Measurements from ENCODE around the gene C11orf52. TPM values are rescaled to one million over a fixed set of nuclear protein-coding genes. Genes with fewer than 3 reads are reported as not detected.
"Not testable (repeated sequence)": the region's sequence is repeated elsewhere in the genome, so short reads cannot be mapped to it uniquely, and the experiment has no call there.

The C11orf52 gene, protein sequence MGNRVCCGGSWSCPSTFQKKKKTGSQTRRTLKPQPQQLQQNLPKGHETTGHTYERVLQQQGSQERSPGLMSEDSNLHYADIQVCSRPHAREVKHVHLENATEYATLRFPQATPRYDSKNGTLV
- total RNA-seq (2014; rRNA removed; shearing (Covaris generic); ENCODE audit: low replicate concordance) = not detected in 2 replicates

GRCh38 chr11:111918390-111919256 is at the start of gene C11orf52:
Gene C11orf52 (plus strand): TSS chr11:111918913. CDS start chr11:111918973, 60 bp downstream.
- no peaks in the 10 kb centered on the region for H3K36me3 ChIP-seq
- no peak for DNase-seq
- no peaks in the 10 kb centered on the region for H3K27me3 ChIP-seq
- H3K4me3 ChIP-seq = no peak within 1 kb of the TSS
- H3K9me3 ChIP-seq = no peaks in the 10 kb centered on the region

DNA sequence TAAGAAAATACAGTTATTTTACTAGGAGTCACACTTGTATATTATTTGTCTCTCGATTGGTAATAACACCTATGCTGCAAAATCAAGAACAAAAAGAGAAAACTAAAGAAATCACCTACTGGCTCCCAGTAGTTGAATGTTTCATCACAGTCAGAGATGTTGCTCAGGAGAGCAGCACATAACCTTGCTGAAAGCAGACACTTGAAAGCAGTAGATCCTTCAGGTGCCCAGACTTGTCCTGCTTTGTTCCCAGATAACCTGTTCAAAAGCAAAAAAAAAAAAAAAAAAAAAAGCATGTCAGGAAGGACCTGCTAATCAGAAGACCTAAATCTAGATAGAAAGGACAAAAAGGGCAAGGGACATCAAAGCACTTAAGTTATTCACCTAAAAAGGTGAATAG is 48.6 kb upstream of the C11orf52 start:
- Histone ChIP-seq H3K9me3 (no peaks in the 10 kb centered on the region), H3K4me3 (peak overlapping the region; percentile 97), H3K36me3 (peaks cover 15% of the 10 kb centered on the region), H3K27me3 (no peaks in the 10 kb centered on the region)
- DNase-seq = no peak

DNA sequence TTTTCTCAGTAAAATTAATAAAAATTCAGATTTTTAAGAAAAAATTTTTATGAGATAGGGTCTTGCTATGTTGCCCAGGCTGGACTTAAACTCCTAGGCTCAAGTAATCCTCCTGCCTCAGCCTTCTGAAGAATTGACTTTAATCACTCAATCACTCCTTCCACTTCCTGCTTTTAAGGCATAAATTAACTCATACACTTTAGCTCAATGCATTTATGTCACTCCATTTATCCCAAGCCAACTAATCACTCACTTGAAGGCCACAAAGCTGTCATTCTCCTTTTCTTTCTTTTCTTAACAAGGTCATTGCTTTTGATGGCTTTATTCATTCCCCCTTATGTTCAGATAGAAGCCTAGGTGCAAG is 48.2 kb upstream of the C11orf52 start:
- Histone ChIP-seq H3K4me3 (peak overlapping the region; percentile 97), H3K36me3 (peaks cover 13% of the 10 kb centered on the region), H3K27me3 (no peaks in the 10 kb centered on the region), H3K9me3 (no peaks in the 10 kb centered on the region)
- no peak for DNase-seq

- Histone ChIP-seq H3K4me3 (peak within 1 kb of the TSS; percentile 97), H3K36me3 (peaks cover 13% of the 10 kb centered on the region), H3K9me3 (no peaks in the 10 kb centered on the region), H3K27me3 (no peaks in the 10 kb centered on the region)
- DNase-seq = peak; percentile 86
Measured at GRCh38 chr11:111870886-111871692, 47.6 kb upstream of the C11orf52 start, which contains the start of gene ALG9. Gene ALG9 (minus strand): TSS chr11:111871581. CDS start chr11:111871482, 99 bp downstream.

DNA sequence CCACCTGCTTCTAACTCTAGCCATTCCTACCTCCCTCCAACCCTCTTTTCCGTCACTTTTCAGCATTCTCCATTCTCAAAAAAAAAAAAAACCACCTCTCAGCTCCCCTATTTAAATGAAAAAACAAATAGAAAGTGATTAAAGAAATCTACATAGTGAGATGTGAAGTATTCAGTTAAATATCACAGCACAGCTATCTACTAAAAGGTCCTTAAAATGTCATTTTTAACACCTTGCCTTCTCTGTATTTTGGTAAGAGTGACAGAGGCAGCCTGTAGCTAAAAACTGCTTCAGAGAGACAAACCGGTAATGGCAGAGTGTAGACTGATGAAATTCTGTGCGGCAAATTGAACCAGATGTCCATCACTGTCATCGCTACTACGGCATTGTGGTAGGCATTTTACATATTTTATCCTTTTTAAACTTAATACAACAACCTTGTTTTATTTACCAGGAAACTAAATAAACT is 47.0 kb upstream of the C11orf52 start:
- Histone ChIP-seq H3K9me3 (no peaks in the 10 kb centered on the region), H3K4me3 (peak overlapping the region; percentile 97), H3K36me3 (peaks cover 13% of the 10 kb centered on the region), H3K27me3 (no peaks in the 10 kb centered on the region)
- DNase-seq = no peak

DNA sequence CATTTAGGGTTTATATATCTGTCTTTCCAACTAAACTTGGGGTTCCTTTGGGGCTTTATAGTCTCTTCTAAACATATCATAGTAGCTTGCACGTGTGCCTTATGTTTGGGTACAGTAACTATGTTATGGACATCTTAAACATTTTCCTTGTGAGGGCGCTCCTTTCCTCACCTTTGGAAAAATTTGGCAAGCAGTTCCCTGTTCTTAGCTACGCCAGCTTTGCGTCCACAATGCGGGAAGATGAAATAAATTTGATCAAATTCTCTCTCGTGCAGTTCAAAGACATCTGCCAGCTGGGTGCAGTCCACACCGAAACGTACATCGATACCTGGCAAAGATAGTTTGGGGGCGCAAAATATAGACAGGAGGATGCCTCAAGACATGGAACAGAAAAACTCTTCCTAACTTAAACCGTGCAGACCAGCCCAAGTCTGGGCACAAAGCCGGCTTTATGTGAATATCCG is 40.3 kb upstream of the C11orf52 start:
- no peak for DNase-seq
- H3K4me3 ChIP-seq = peak overlapping the region; percentile 62
- H3K27me3 ChIP-seq = no peaks in the 10 kb centered on the region
- H3K36me3 ChIP-seq = no peaks in the 10 kb centered on the region
- H3K9me3 ChIP-seq = no peaks in the 10 kb centered on the region

DNA sequence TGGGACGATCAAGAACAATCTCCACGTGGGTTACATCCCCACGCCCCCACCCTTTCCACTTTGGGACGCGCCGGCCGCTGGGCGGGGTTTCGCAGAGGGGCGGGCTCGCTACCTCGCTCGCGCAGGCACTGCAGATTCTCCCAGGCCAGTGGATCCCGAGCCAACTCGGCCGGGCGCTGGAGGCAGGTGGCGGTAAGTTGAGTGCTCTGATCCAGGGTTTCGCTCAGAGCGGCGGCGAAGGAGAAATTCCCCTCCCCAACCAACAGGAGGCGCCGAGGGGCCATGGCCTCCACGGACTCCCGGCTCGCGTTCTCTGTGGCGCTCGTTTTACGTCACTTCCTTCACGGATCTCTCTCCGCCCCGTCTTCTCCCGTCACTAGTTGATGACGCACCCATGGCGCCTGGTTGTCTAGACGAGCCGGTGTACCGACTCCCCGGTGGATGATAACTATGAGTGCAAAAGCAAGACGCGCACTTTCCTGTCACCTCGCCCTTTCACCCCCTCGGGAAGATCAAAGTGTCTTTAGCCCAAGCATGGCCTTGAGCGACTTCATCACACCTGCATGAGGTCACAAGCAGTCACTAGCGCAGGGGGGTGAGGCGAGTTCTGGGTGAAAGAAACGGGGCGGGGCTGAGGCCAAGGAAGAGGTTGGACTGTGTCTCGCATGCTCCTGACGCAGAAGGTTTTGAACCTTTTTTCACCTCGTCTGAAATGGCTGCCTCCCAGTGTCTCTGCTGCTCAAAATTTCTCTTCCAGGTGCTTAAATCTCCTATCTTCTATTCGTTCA is 39.7 kb upstream of the C11orf52 start, which contains the start of the genes CFAP68 and FDXACB1:
TSS of gene CFAP68 (plus strand) at position 693 of the 788 bp plus-strand sequence. CDS start at position 713, 20 bp downstream.
TSS of gene FDXACB1 (minus strand) at position 317 of the 788 bp plus-strand sequence. CDS start at position 284, 33 bp downstream.
- DNase-seq = peak; percentile 95

GRCh38 chr11:111879637-111879960 is 39.1 kb upstream of the C11orf52 start:
- H3K27me3 ChIP-seq = no peaks in the 10 kb centered on the region
- DNase-seq = no peak
- H3K4me3 ChIP-seq = peak overlapping the region; percentile 62
- no peaks in the 10 kb centered on the region for H3K9me3 ChIP-seq
- no peaks in the 10 kb centered on the region for H3K36me3 ChIP-seq

More for the DNA sequence above, 39.7 kb upstream of the C11orf52 start, which contains the start of the genes CFAP68 and FDXACB1:
- no peaks in the 10 kb centered on the region for H3K9me3 ChIP-seq
- no peaks in the 10 kb centered on the region for H3K36me3 ChIP-seq
- peak within 1 kb of the TSS; percentile 62 for H3K4me3 ChIP-seq
- H3K27me3 ChIP-seq = no peaks in the 10 kb centered on the region

GRCh38 chr11:111882202-111882601 is 36.5 kb upstream of the C11orf52 start:
- no peak for DNase-seq
- no peak overlapping the region for H3K4me3 ChIP-seq

DNA sequence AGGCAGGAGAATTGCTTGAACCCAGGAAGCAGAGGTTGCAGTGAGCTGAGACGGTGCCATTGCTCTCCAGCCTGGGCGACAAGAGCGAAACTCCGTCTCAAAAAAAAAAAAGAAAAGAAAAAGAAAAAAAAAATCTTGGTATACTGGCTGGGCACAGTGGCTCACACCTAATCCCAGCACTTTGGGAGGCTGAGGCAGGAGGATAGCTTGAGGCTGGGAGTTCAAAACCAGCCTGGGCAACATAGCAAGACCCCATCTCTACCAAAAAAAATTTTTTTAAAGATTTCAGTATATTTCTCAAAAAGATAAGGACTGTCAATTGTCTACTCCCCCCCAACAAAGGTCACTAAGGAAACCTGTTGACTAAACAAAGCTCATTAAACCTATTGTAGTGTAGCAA is 33.7 kb upstream of the C11orf52 start:
- H3K36me3 ChIP-seq, H3K9me3 ChIP-seq, H3K4me3 ChIP-seq, H3K27me3 ChIP-seq, DNase-seq: not testable (repeated sequence)

More at GRCh38 chr11:111882202-111882601, 36.5 kb upstream of the C11orf52 start:
- Histone ChIP-seq H3K36me3 (no peaks in the 10 kb centered on the region), H3K27me3 (no peaks in the 10 kb centered on the region), H3K9me3 (no peaks in the 10 kb centered on the region)

DNA sequence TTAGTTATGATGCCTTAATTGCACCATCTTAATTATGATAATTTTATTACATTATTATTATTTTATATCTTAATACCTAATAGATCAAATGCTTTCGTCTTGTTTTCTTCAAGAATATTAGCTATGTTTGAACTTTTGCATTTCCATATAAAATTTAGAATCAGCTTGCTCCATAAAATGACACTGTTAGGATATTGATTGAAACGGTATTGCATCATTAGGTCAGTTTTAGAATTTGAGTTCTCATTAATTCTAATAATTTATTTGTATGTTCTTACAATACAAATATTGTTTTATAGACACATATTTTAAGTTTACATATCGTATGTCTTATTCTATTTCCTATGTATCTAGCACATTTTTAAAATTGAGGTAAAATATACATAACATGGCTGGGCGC is 32.7 kb upstream of the C11orf52 start:
- Histone ChIP-seq H3K27me3 (no peaks in the 10 kb centered on the region), H3K36me3 (no peaks in the 10 kb centered on the region), H3K9me3 (no peaks in the 10 kb centered on the region), H3K4me3 (no peak overlapping the region)
- DNase-seq = no peak

- Histone ChIP-seq H3K36me3 (no peaks in the 10 kb centered on the region), H3K9me3 (no peaks in the 10 kb centered on the region; the same call in 1 of the 2 replicates), H3K4me3 (no peak overlapping the region), H3K27me3 (no peaks in the 10 kb centered on the region)
- DNase-seq = no peak
Measured at GRCh38 chr11:111886844-111887243, 31.9 kb upstream of the C11orf52 start.

DNA sequence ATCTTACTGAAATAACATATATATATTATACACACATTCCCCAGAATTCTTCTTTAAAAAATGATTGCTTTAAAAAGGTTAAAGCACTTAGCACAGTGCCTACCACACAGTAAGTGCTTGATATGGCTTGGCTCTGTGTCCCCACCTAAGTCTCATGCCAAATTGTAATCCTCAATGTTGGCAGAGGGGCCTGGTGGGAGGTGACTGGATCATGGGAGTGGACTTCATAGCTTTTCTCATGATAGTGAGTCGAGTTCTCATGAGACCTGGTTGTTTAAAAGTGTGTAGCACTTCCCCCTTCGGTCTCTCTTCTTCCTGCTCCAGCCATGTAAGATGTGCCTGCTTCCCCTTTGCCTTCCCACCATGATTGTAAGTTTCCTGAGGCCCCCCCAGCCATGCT is 13.3 kb upstream of the C11orf52 start:
- Histone ChIP-seq H3K4me3 (no peak overlapping the region), H3K27me3 (no peaks in the 10 kb centered on the region), H3K9me3 (0 out of 2 replicates have a peak, but pooled peaks cover 3% of the 10 kb centered on the region), H3K36me3 (no peaks in the 10 kb centered on the region; the same call in 1 of the 2 replicates)
- DNase-seq = peak; percentile 21

DNA sequence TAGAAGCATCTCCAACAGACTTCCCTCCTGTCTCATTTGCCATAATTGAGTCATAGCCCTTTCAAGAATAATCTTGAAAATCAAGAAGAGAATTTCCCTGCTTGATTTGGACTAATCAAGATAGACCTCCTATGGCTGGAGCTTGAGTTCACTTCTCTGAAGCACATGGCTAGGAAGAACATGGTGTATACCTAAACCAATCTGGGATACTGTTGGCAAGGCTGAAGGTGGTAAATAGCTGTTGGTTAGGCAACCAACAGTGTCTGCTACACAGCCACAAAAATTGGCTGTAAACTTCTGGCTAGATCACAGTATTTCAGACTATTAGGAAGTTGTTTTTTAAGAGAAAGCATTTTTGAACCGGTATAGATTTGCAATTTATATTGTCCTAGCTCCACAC is 12.0 kb upstream of the C11orf52 start:
- no peak for DNase-seq
- H3K27me3 ChIP-seq = no peaks in the 10 kb centered on the region
- no peaks in the 10 kb centered on the region; the same call in 1 of the 2 replicates for H3K36me3 ChIP-seq
- H3K4me3 ChIP-seq = no peak overlapping the region
- H3K9me3 ChIP-seq = 0 out of 2 replicates have a peak, but pooled peaks cover 3% of the 10 kb centered on the region

- no peak for DNase-seq
- 0 out of 2 replicates have a peak, but pooled peaks cover 3% of the 10 kb centered on the region for H3K9me3 ChIP-seq
- H3K27me3 ChIP-seq = no peaks in the 10 kb centered on the region
- H3K36me3 ChIP-seq = no peaks in the 10 kb centered on the region; the same call in 1 of the 2 replicates
- H3K4me3 ChIP-seq = no peak overlapping the region
Measured at GRCh38 chr11:111908639-111909305, 9.9 kb upstream of the C11orf52 start.

Data from MG63 (cell line).